Measurements from ENCODE around the gene MED6. TPM values are rescaled to one million over a fixed set of nuclear protein-coding genes. Genes with fewer than 3 reads are reported as not detected.

Gene MED6
- total RNA-seq, 2 donors from 2014 or later = 49.1 to 50.7 TPM

DNA sequence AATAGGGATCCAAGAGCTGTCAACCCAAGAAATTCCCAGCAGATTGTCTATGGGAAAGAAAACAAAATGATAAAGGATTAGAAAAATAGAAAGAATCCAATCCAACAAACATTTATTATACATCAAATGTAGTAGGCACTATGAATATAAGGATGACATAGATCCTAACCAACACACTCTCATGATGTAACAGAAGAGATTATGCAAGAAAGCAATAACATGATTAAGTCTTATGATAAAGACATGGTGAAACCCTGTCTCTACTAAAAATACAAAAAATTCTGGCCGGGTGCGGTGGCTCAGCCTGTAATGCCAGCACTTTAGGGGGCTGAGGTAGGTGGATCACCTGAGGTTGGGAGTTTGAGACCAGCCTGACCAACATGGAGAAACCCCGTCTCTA, 2.7 kb downstream of the MED6 start:
- Histone ChIP-seq H3K4me3 (ENCODE audit: low read length) (no peak overlapping the region), H3K4me1 (ENCODE audit: control insufficient read depth, insufficient read depth, low read length) (no peaks in the 10 kb centered on the region), H3K27me3 (ENCODE audit: control insufficient read depth, insufficient read depth, low read length, poor library complexity, severe bottlenecking) (no peaks in the 10 kb centered on the region), H3K9me3 (ENCODE audit: control insufficient read depth, low read length) (no peaks in the 10 kb centered on the region), H3K36me3 (ENCODE audit: control insufficient read depth, insufficient read depth, low read length) (peaks cover 48% of the 10 kb centered on the region), H3K27ac (ENCODE audit: low read depth, low read length) (no peak overlapping the region), H3K9ac (ENCODE audit: extremely low read depth, low read length, poor library complexity, severe bottlenecking) (no peak overlapping the region)
- Mint-ChIP-seq H3K4me1 (peaks cover 10% of the 10 kb centered on the region), H3K27ac (no peak overlapping the region), H3K36me3 (ENCODE audit: low read depth) (peaks cover 23% of the 10 kb centered on the region), H3K9me3 (no peaks in the 10 kb centered on the region), H3K27me3 (ENCODE audit: insufficient read depth) (no peaks in the 10 kb centered on the region), H3K4me3 (no peak overlapping the region)
- WGBS, 2 experiments (ENCODE audit: insufficient coverage in 1 of 2, insufficient read length in 1 of 2) = 83 to 97% methylated on average over 3 of the region's 3 CpGs
- no peak for DNase-seq
- TF ChIP-seq, protein P1, sequence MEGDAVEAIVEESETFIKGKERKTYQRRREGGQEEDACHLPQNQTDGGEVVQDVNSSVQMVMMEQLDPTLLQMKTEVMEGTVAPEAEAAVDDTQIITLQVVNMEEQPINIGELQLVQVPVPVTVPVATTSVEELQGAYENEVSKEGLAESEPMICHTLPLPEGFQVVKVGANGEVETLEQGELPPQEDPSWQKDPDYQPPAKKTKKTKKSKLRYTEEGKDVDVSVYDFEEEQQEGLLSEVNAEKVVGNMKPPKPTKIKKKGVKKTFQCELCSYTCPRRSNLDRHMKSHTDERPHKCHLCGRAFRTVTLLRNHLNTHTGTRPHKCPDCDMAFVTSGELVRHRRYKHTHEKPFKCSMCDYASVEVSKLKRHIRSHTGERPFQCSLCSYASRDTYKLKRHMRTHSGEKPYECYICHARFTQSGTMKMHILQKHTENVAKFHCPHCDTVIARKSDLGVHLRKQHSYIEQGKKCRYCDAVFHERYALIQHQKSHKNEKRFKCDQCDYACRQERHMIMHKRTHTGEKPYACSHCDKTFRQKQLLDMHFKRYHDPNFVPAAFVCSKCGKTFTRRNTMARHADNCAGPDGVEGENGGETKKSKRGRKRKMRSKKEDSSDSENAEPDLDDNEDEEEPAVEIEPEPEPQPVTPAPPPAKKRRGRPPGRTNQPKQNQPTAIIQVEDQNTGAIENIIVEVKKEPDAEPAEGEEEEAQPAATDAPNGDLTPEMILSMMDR (conservative IDR thresholded peaks at IDR 0.05) = no peak

DNA sequence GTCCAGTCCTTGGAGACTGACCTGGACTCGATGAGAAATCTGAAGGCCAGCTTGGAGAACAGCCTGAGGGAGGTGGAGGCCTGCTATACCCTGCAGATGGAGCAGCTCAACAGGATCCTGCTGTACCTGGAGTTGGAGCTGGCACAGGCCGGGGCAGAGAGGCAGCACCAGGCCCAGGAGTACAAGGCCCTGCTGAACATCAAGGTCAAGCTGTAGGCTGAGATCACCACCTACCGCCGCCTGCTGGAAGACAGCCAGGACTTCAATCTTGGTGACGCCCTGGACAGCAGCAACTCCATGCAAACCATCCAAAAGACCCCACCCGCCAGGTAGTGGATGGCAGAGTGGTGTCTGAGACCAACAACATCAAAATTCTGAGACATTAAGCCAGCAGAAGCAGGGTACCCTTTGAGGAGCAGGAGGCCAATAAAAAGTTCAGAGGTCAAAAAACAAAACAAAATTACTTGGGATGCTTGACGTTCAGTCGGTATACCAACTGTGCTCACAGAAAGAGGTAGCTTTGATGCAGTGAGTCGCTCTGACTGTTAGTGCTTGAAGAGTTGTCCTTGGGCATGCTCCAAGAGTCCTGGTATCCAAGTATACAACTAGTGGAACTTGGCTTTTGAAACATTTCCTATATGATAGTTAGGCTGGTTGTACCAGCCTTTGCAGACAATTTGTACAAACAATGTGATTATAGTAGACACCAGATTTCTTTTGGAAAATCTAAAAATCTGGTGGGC, 4.8 kb downstream of the MED6 start:
- no peak overlapping the region for H3K4me3 Mint-ChIP-seq
- no peak overlapping the region for H3K9ac ChIP-seq (ENCODE audit: extremely low read depth, low read length, poor library complexity, severe bottlenecking)
- peaks cover 10% of the 10 kb centered on the region for H3K4me1 Mint-ChIP-seq
- H3K4me1 ChIP-seq (ENCODE audit: control insufficient read depth, insufficient read depth, low read length) = no peaks in the 10 kb centered on the region
- peaks cover 67% of the 10 kb centered on the region for H3K36me3 ChIP-seq (ENCODE audit: control insufficient read depth, insufficient read depth, low read length)
- H3K27me3 Mint-ChIP-seq (ENCODE audit: insufficient read depth) = no peaks in the 10 kb centered on the region
- H3K4me3 ChIP-seq (ENCODE audit: low read length) = no peak overlapping the region
- H3K27ac ChIP-seq (ENCODE audit: low read depth, low read length) = no peak overlapping the region
- DNase-seq = peak; percentile 72
- no peaks in the 10 kb centered on the region for H3K9me3 Mint-ChIP-seq
- 94% methylated on average over 5 to 9 of the region's 9 CpGs for WGBS, 2 experiments (ENCODE audit: insufficient coverage in 1 of 2, insufficient read length in 1 of 2)
- no peaks in the 10 kb centered on the region for H3K27me3 ChIP-seq (ENCODE audit: control insufficient read depth, insufficient read depth, low read length, poor library complexity, severe bottlenecking)
- H3K36me3 Mint-ChIP-seq (ENCODE audit: low read depth) = peaks cover 40% of the 10 kb centered on the region
- no peak overlapping the region for H3K27ac Mint-ChIP-seq
- TF ChIP-seq, protein P1 (conservative IDR thresholded peaks at IDR 0.05) = peak; percentile 49
- H3K9me3 ChIP-seq (ENCODE audit: control insufficient read depth, low read length) = no peaks in the 10 kb centered on the region

DNA sequence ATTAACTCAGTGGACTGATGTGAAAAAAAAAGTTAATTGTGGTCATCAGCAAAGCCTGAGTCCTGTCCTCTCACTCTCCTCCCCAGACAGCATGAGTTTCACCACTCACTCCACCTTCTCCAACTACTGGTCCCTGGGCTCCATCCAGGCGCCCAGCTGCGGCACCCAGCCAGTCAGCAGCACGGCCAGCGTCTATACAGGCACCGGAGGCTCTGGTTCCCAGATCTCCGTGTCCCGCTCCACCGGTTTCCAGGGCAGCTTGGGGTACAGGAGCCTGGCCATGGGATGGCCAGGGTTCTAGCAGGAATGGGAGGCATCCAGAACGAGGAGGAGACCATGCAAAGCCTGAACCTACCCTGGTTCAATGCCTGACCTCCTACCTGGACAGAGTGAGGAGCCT, 6.0 kb downstream of the MED6 start:
- DNase-seq = no peak
- no peaks in the 10 kb centered on the region for H3K27me3 ChIP-seq (ENCODE audit: control insufficient read depth, insufficient read depth, low read length, poor library complexity, severe bottlenecking)
- H3K9me3 ChIP-seq (ENCODE audit: control insufficient read depth, low read length) = no peaks in the 10 kb centered on the region
- WGBS, 2 experiments (ENCODE audit: insufficient coverage in 1 of 2, insufficient read length in 1 of 2) = 96 to 97% methylated on average over 9 of the region's 9 CpGs
- H3K9ac ChIP-seq (ENCODE audit: extremely low read depth, low read length, poor library complexity, severe bottlenecking) = no peak overlapping the region
- H3K4me1 ChIP-seq (ENCODE audit: control insufficient read depth, insufficient read depth, low read length) = no peaks in the 10 kb centered on the region
- TF ChIP-seq, protein P1 (conservative IDR thresholded peaks at IDR 0.05) = no peak
- Mint-ChIP-seq H3K27ac (no peak overlapping the region), H3K9me3 (no peaks in the 10 kb centered on the region), H3K27me3 (ENCODE audit: insufficient read depth) (no peaks in the 10 kb centered on the region), H3K36me3 (ENCODE audit: low read depth) (peaks cover 49% of the 10 kb centered on the region), H3K4me3 (no peak overlapping the region), H3K4me1 (peaks cover 5% of the 10 kb centered on the region)
- no peak overlapping the region for H3K27ac ChIP-seq (ENCODE audit: low read depth, low read length)
- no peak overlapping the region for H3K4me3 ChIP-seq (ENCODE audit: low read length)
- H3K36me3 ChIP-seq (ENCODE audit: control insufficient read depth, insufficient read depth, low read length) = peaks cover 78% of the 10 kb centered on the region

Measured in endodermal cell (in vitro differentiated cells).